ENCODE results near the gene HEBP2. TPM values are rescaled to one million over a fixed set of nuclear protein-coding genes. Genes with fewer than 3 reads are reported as not detected.

HEBP2 gene
- total and polyA plus RNA-seq, 2 of the 13 experiments (the other 11 are each of a cell fraction or from before 2014, with no cell fraction given) = 16.0 to 72.8 TPM

DNA sequence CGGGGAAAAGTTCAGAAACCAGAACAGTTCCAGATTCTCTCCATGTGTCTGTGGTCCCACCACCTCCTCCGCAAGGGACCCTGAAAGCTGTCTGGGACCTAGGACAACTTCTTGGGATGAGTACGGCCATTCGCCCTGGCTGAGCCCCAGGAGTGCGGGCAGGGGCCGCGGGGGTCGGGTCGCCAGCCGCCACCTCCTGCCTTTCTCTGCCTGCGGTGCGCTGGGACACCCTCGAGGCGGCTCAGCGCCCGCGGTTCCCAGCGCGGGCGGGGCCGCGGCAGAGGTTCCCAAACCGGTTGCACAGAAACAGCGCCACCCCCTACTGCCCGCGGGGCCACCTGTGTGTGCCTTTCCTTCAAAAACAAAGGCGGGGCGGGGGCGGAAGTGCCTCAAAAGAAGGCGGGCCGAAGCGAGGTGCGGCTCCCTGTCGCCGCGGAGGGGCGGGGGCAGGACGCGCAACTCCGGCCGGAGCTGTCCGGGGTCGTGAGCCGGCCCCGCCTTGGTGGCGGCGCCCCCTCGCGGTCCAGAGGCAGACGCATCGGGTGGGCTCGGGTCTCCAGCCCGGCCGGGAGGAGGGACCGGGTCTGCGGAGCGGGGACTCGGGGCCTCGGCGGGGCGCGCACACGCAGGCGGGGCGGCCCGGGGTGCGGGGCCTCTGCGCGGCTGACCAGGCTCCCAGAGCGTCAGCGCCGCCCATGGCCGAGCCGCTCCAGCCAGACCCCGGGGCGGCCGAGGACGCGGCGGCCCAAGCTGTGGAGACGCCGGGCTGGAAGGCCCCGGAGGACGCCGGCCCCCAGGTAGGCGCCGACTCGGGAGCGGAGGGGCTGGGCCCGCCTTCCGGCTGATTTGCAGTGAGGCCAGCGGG, at the start of gene HEBP2 (continued):
- TF ChIP-seq, protein P1, sequence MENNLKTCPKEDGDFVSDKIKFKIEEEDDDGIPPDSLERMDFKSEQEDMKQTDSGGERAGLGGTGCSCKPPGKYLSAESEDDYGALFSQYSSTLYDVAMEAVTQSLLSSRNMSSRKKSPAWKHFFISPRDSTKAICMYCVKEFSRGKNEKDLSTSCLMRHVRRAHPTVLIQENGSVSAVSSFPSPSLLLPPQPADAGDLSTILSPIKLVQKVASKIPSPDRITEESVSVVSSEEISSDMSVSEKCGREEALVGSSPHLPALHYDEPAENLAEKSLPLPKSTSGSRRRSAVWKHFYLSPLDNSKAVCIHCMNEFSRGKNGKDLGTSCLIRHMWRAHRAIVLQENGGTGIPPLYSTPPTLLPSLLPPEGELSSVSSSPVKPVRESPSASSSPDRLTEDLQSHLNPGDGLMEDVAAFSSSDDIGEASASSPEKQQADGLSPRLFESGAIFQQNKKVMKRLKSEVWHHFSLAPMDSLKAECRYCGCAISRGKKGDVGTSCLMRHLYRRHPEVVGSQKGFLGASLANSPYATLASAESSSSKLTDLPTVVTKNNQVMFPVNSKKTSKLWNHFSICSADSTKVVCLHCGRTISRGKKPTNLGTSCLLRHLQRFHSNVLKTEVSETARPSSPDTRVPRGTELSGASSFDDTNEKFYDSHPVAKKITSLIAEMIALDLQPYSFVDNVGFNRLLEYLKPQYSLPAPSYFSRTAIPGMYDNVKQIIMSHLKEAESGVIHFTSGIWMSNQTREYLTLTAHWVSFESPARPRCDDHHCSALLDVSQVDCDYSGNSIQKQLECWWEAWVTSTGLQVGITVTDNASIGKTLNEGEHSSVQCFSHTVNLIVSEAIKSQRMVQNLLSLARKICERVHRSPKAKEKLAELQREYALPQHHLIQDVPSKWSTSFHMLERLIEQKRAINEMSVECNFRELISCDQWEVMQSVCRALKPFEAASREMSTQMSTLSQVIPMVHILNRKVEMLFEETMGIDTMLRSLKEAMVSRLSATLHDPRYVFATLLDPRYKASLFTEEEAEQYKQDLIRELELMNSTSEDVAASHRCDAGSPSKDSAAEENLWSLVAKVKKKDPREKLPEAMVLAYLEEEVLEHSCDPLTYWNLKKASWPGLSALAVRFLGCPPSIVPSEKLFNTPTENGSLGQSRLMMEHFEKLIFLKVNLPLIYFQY (CRISPR knock-in tag; IDR thresholded peaks at IDR 0.05; ENCODE audit: borderline replicate concordance) = peak; percentile 96
- TF ChIP-seq RFXAP (CRISPR knock-in tag; IDR thresholded peaks at IDR 0.05; ENCODE audit: borderline replicate concordance) = peak; percentile 90
- TF ChIP-seq MAFF (IDR thresholded peaks at IDR 0.05; ENCODE audit: low read depth, low read length) = no peak
- peak; percentile 57 for TF ChIP-seq LCORL (IDR thresholded peaks at IDR 0.05)
- peak; percentile 99 for TF ChIP-seq LCORL (CRISPR knock-in tag; IDR thresholded peaks at IDR 0.05)
- TF ChIP-seq ZNF441 (CRISPR knock-in tag; IDR thresholded peaks at IDR 0.05; ENCODE audit: borderline replicate concordance) = peak; percentile 15; the same call in 1 of the 2 replicates
- TF ChIP-seq KDM2A (CRISPR knock-in tag; IDR thresholded peaks at IDR 0.05; ENCODE audit: borderline replicate concordance, low read depth) = peak; percentile 78; the same call in 1 of the 2 replicates
- peak; percentile 50; the same call in 1 of the 2 replicates for TF ChIP-seq ZZZ3 (CRISPR knock-in tag; IDR thresholded peaks at IDR 0.05; ENCODE audit: borderline replicate concordance)
- TF ChIP-seq JUND (CRISPR knock-in tag; IDR thresholded peaks at IDR 0.05) = 0 out of 2 replicates have a peak, but pooled peaks have one; percentile 44
- no peak for TF ChIP-seq ZNF550 (CRISPR knock-in tag; IDR thresholded peaks at IDR 0.05; ENCODE audit: borderline replicate concordance)
- TF ChIP-seq, protein P2, sequence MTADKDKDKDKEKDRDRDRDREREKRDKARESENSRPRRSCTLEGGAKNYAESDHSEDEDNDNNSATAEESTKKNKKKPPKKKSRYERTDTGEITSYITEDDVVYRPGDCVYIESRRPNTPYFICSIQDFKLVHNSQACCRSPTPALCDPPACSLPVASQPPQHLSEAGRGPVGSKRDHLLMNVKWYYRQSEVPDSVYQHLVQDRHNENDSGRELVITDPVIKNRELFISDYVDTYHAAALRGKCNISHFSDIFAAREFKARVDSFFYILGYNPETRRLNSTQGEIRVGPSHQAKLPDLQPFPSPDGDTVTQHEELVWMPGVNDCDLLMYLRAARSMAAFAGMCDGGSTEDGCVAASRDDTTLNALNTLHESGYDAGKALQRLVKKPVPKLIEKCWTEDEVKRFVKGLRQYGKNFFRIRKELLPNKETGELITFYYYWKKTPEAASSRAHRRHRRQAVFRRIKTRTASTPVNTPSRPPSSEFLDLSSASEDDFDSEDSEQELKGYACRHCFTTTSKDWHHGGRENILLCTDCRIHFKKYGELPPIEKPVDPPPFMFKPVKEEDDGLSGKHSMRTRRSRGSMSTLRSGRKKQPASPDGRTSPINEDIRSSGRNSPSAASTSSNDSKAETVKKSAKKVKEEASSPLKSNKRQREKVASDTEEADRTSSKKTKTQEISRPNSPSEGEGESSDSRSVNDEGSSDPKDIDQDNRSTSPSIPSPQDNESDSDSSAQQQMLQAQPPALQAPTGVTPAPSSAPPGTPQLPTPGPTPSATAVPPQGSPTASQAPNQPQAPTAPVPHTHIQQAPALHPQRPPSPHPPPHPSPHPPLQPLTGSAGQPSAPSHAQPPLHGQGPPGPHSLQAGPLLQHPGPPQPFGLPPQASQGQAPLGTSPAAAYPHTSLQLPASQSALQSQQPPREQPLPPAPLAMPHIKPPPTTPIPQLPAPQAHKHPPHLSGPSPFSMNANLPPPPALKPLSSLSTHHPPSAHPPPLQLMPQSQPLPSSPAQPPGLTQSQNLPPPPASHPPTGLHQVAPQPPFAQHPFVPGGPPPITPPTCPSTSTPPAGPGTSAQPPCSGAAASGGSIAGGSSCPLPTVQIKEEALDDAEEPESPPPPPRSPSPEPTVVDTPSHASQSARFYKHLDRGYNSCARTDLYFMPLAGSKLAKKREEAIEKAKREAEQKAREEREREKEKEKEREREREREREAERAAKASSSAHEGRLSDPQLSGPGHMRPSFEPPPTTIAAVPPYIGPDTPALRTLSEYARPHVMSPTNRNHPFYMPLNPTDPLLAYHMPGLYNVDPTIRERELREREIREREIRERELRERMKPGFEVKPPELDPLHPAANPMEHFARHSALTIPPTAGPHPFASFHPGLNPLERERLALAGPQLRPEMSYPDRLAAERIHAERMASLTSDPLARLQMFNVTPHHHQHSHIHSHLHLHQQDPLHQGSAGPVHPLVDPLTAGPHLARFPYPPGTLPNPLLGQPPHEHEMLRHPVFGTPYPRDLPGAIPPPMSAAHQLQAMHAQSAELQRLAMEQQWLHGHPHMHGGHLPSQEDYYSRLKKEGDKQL (CRISPR knock-in tag; IDR thresholded peaks at IDR 0.05; ENCODE audit: low read depth) = 0 out of 2 replicates have a peak, but pooled peaks have one; percentile 41
- TF ChIP-seq, protein P3, sequence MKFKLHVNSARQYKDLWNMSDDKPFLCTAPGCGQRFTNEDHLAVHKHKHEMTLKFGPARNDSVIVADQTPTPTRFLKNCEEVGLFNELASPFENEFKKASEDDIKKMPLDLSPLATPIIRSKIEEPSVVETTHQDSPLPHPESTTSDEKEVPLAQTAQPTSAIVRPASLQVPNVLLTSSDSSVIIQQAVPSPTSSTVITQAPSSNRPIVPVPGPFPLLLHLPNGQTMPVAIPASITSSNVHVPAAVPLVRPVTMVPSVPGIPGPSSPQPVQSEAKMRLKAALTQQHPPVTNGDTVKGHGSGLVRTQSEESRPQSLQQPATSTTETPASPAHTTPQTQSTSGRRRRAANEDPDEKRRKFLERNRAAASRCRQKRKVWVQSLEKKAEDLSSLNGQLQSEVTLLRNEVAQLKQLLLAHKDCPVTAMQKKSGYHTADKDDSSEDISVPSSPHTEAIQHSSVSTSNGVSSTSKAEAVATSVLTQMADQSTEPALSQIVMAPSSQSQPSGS (CRISPR knock-in tag; IDR thresholded peaks at IDR 0.05) = peak; percentile 57; the same call in 1 of the 2 replicates
- TF ChIP-seq, protein P4, sequence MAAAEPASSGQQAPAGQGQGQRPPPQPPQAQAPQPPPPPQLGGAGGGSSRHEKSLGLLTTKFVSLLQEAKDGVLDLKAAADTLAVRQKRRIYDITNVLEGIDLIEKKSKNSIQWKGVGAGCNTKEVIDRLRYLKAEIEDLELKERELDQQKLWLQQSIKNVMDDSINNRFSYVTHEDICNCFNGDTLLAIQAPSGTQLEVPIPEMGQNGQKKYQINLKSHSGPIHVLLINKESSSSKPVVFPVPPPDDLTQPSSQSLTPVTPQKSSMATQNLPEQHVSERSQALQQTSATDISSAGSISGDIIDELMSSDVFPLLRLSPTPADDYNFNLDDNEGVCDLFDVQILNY (CRISPR knock-in tag; conservative IDR thresholded peaks at IDR 0.05) = no peak
- TF ChIP-seq, protein P5, sequence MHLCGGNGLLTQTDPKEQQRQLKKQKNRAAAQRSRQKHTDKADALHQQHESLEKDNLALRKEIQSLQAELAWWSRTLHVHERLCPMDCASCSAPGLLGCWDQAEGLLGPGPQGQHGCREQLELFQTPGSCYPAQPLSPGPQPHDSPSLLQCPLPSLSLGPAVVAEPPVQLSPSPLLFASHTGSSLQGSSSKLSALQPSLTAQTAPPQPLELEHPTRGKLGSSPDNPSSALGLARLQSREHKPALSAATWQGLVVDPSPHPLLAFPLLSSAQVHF (CRISPR knock-in tag; IDR thresholded peaks at IDR 0.05) = no peak
